GM21526 (cell line): ENCODE results near the gene RASGRP4.
"Not testable (repeated sequence)": the region's sequence is repeated elsewhere in the genome, so short reads cannot be mapped to it uniquely, and the experiment has no call there.

Source experiments
- ATAC-seq: cut with Tn5 transposase; IDR thresholded peaks from one replicate; pipeline ENCODE4 v1.9.1; 2021; ENCODE audit warnings: moderate library complexity; ENCODE audit not compliant: unreplicated experiment, low FRiP score

The RASGRP4 gene

DNA sequence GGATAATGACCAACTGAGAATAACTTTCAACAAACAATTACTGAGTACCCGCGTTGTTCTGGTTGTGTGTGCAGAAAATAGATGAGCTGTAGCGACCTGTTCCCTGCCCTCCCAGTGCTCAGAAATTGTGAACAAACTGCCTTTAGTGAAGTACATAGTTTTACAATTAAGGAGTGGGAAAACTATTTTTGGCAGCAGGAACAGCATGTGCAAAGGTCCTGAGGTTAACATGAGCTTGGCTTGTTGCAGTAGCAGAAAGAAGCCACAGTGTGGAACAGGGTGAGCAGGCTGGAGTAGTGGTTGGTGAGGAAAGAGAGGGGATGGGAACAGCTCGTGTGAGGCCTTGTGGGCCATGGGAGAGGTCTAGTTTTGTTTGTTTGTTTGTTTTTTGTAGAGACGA, 23.5 kb upstream of the RASGRP4 start:
- ATAC-seq, result no peak

- ATAC-seq, result no peak
Measured at GRCh38 chr19:38448225-38448624, 22.2 kb upstream of the RASGRP4 start.

- no peak for ATAC-seq
Measured at GRCh38 chr19:38445362-38445761, 19.3 kb upstream of the RASGRP4 start.

DNA sequence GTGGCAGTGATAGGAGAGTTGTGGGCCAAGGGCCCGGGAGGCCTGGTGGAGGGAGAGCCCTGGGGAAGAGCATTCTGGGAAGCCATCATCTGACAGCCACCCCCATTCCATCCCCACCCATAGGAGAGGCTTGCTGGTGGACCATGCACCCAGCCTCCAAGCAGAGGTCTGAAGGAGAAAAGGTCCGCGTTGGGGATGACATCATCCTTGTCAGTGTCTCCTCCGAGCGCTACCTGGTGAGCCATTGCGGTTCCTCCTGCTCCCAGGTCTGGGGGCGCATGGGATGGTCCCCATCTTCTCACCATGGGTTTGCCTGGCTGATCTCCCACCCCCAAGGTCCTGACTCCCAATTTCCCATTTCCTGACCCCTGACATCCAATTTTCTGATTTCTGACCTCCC, 18.0 kb upstream of the RASGRP4 start:
- no peak for ATAC-seq

GRCh38 chr19:38443458-38443999, 17.5 kb upstream of the RASGRP4 start:
- ATAC-seq, result no peak

GRCh38 chr19:38442736-38443135, 16.7 kb upstream of the RASGRP4 start:
- no peak for ATAC-seq

DNA sequence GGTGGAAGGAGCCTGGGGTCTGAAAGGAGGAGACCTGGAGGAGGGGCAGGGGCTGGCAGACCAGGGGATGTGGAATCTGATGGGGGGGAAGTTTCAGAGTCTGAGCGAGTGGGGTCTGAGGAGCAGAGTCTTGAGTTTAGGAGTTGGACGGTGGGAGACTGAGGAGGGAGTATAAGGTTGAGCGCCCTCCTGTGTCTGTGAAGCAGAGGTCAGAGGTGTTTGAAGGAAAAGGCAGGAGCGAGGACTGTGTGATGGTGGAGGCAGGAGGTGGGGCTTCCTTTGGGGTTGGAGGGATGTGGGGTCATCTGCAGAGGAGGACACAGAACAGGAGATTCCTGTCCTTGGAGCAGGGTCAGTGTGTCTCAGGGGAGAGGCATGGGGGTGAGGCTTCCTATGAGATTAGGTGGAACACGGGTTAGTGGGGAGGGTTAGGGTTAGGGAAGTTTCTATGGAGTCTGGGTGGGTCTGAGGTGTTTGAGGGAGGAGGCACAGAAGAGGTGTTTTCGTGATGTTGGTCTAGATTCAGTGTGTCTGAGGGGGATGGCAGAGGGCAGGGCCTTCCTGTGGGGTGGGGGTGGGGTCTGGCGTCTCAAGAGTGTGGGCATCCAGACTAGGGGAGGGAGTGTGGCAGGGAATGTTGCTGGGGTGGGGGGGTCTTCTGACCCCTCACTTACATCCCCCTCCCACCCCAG, 15.8 kb upstream of the RASGRP4 start:
- ATAC-seq, result no peak

GRCh38 chr19:38440592-38440991, 14.6 kb upstream of the RASGRP4 start:
- no peak for ATAC-seq

GRCh38 chr19:38437917-38438316, 11.9 kb upstream of the RASGRP4 start:
- no peak for ATAC-seq

DNA sequence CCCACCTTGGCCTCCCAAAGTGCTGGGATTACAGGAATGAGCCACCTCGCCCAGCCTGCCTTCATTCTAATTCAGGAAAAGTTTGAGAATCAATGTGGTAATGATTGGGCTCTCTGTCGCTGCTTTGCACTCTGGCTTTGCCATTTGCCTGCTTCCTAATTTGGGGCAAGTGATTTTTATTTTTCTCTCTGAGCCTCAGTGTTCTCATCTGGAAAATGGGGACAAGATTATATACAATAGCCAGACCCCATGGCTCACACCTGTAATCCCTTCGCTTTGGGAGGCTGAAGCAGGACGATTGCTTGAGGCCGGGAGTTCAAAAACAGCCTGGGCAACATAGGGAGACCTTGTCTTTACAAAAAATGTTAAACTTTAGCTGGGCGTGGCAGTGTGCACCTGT, 11.3 kb upstream of the RASGRP4 start:
- no peak for ATAC-seq

DNA sequence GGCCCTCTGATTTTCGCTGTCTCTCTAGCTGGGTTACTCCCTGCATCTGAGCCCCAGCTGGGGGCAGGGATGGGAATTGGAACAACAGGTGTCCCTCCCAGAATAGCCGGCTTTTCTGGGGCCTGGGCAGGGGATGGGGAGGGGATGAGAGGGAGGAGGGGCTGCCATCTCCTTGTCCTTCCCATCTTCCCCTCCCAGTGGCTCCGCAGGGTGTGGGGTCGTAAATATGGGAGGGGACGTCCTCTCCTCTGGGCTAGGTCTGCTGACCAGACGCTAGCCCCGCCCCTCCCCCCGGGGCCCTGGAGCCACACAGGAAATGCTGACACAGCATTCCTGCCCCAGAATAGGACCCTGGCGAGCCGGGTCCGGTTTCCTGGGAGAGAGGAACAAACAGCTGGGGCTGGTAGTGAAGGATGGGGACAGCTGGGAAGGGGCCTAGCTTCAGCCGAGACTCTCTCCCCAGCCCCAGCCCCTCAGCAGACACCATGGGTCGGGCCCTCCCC, 8.6 kb upstream of the RASGRP4 start:
- ATAC-seq, result no peak

DNA sequence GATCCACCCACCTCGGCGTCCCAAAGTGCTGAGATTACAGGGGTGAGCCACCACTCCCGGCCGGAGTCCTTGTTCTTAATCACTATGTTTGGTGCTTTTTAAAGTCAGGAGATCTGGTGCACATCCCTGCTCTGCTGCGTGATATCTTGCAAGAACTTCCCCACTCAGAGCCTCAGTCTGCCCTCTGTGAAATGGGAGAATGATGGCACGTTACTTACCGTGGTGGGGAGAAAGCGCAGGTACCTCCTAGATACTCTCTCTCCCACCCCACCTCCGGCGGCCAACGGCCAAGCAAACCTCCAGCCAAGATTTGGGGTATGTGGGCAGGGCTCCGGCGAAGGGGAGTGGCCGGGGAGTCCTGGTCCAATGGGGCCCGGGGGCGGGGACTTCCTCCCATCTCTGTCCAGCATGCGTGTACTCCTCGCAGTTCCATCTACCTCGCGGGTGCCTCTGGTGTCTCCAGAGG, 7.3 kb upstream of the RASGRP4 start, which contains the start of gene RYR1:
TSS of gene RYR1 (plus strand) at position 424 of the 466 bp plus-strand sequence. CDS start 139 bp downstream, outside the sequence.
- no peak for ATAC-seq

DNA sequence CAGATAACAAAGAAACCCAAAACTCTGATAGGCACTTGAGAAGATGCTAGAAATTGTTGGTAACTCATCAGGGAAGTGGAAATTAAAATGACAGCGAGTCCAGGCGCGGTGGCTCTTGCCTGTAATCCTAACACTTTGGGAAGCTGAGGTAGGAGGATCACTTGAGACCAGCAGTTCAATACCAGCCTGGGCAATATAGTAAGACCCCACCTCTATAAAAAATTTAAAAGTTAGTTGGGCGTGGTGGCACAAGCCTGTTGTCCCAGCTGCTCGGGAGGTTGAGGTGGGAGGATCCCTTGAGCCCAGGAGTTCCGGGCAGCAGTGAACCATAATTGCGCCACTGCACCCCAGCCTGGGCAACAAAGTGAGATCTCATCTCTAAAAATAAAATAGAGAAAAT, 4.9 kb upstream of the RASGRP4 start:
- no peak for ATAC-seq

DNA sequence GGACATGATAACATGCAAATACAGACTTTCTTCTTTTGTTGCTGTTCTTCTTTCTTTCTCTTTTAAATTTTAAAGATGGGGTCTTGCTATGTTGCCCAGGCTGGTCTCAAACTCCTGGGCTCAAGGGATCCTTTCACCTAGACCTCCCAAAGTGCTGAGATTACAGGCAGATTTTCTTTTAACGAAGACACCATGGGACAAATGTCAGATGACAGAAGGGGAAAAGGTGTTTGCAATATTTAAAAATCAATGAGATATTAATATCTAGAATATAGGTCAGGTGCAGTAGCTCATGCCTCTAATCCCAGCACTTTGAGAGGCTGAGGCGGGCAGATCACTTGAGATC, 3.8 kb upstream of the RASGRP4 start:
- ATAC-seq, result no peak

- ATAC-seq, result no peak
Measured at GRCh38 chr19:38429055-38429810, 3.2 kb upstream of the RASGRP4 start.

- not testable (repeated sequence) for ATAC-seq
Measured at GRCh38 chr19:38427035-38427677, 1.1 kb upstream of the RASGRP4 start.

DNA sequence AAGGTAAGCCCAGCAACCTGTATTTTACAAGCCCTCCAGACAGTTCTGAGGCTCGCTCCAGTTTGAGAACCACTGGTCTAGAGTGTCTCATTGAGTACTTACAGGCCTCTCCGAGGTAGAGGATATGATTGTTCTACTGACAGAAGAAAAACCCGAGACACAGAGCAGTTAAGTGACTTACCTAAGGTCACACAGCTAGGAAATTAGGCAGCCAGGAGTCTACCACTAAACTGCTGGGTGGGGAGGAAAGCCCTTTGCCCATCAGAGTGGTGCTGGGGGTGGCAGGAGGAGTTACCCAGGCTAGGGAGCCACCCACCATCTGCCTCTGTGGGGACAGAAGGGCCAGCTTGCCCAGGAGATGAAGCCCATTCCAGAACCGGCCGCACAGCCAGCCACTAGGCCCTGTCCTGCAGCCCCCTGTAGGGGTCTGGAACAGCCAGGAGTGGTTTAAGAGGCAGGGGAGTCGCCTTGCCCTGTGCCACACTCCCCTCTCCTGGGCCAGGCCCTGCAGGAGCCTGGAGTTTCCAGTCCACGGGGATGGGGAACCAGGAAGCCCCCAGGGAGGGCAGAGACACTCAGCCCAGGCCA, 703 bp downstream of the RASGRP4 start:
- no peak for ATAC-seq

DNA sequence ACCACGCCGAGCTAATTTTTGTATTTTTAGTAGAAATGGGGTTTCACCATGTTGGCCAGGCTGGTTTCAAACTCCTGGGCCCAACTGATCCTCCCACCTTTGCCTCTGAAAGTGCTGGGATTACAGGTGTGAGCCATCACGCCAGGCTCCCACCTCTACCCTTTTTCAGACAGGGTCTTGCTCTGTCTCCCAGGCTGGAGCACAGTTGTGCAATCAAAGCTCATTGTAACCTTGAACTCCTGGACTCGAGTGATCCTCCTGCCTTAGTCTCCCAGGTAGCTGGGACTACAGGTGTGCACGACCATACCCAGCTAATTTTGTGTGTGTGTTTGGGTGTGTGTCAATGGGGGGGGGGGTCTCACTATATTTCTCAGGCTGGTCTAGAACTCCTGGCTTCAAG, 1.7 kb downstream of the RASGRP4 start:
- ATAC-seq, result no peak

DNA sequence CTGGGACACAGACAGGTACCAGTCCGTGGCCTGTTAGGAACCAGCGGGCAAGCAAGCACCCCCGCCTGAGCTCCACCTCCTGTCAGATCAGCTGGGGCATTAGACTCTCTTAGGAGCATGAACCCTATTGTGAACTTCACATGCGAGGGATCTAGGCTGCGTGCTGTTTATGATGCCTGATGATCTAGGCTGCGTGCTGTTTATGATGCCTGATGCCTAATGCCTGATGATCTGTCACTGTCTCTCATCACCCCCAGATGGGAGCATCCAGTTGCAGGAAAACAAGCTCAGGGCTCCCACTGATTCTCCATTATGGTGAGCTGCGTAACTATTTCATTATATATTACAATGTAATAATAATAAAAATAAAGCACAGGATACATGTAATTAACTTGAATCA, 3.6 kb downstream of the RASGRP4 start:
- no peak for ATAC-seq

DNA sequence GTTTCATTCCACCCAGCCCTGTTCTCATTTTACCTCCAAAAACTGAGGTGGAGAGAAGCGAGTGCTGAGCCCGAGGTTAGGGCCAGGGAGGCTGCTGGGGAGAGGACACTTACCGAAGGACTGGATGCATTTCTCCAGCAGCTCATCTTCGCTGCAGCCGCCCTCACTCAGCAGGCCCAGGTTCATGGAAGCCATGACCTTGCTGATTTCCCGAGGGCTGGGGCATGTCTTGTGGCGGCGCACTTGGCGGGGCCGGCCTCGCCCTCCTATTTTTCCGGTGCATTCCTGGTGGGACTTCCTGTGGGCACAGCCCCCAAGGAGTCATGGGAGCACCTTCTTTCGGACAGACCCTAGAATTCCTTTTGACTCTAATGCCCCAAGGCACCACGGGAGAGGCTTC, 4.2 kb downstream of the RASGRP4 start:
- no peak for ATAC-seq

- no peak for ATAC-seq
Measured at GRCh38 chr19:38420935-38421334, 5.1 kb downstream of the RASGRP4 start.
